Stimulated activated CD4-positive, alpha-beta T cell treated with anti-CD3 and anti-CD28 coated beads, TNF-alpha, amount 100 ng/mL, for 4 hours (primary cell): ENCODE measurements around the gene ZCCHC7.
"Not testable (repeated sequence)": the region's sequence is repeated elsewhere in the genome, so short reads cannot be mapped to it uniquely, and the experiment has no call there.

ENCODE experiments used
- DNase-seq, 3 experiments: peaks; one replicate each; pipeline ENCODE4 v3.0.0-alpha.2; 2020; ENCODE audit warnings: low read depth in 3 of 3

ZCCHC7 gene

GRCh38 chr9:37119907-37120842, at the start of gene ZCCHC7:
Gene ZCCHC7 (plus strand): TSS chr9:37120574.
- peak; percentile 95 to 97 (median 96) for DNase-seq

DNA sequence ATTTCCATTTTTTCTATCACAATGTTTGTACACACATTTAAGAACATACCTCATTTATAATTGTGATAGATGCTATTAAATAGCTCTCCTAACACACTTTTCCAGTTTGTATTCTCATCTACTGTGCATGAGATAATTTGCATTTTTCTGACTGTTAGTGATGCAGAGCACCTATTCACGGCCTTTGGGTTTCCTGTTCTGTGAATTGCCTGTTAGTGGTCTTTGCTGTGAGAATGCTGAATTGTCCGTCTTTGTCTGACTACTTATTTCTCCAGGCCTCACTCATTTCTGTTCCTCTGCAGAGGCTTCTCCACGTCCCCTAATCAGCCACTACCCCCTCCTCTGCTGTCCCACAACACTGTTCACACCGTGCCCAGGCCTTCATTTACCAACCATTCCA, 45.6 kb upstream of the ZCCHC7 start:
- DNase-seq = not testable (repeated sequence)

GRCh38 chr9:37079370-37080164, 40.8 kb upstream of the ZCCHC7 start:
- DNase-seq = peak; percentile 81 to 88 (median 84)

DNA sequence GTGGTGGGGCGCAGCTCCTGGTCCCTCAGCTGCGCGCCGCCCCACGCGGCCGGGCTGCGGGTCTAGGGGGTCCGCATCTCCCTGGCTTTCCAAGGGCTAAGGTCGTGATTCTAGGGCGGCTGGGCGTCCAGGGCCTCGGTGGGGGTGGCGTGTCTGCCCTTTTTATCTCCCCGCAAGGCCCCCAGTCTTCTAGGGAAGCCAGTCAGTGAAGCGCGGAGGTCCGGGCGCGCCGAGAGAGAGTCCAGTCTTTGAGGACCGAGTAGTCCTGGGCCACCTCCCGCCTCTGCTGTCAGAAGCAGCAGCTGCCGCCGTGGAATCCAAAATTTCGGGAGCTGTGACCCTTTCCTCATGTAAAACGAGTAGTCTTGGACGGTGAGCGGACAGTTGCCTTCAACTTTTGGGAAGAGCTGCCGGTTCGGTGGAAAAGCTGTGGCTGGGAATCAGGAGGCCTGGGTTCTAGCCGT, 40.2 kb upstream of the ZCCHC7 start:
- DNase-seq = not testable (repeated sequence)

DNA sequence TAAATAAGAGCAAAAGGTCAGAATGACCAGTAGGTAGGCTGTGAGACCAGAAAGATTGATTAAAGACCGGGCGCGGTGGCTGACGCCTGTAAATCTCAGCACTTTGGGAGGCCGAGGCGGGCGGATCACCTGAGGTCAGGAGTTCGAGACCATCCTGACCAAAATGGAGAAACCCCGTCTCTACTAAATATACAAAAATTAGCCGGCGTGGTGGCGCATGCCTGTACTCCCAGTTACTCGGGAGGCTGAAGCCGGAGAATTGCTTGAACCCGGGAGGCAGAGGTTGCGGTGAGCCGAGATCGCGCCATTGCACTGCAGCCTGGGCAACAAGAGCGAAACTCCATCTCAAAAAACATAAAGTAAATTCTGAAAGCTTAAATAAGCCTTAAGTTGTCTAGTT, 38.9 kb upstream of the ZCCHC7 start:
- not testable (repeated sequence) for DNase-seq

- DNase-seq = no peak
These were observed 38.1 kb upstream of the ZCCHC7 start for GRCh38 chr9:37082214-37082765.

DNA sequence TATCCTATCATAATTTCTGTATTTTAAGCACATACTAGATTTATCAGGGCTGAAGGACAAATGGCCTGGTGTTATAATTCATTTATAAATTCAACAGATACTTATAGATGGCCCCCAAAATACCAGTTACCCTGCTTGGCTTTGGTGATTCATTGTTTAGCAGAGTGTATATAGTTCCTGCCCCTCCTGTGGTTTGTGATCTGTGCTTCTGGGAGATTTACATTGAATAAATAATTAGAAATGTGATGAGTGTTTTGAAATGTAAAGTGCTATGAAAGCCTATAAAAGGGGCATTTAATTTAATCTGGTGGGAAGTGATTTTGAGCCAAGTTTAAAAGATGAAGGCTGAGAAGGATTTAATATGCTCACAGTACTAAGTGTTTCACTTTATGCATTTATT, 36.7 kb upstream of the ZCCHC7 start:
- DNase-seq = no peak

DNA sequence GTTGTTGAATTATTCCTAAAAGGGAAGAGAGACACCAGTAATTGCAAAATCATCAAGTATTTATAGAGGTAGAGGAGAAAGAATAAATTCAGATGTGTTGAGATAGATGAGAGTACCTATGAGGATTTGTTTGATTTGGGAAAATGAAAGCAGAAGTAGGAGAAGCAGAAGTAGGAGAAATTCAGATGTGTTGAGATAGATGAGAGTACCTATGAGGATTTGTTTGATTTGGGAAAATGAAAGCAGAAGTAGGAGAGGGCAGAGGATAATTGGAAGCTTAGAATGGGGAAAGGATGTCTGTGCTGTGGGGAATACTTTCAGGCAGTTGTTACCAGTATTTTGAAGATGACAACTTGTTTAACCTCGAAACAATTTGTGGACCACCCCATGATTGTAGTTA, 35.1 kb upstream of the ZCCHC7 start:
- DNase-seq = no peak

- not testable (repeated sequence) for DNase-seq
These were observed 27.6 kb upstream of the ZCCHC7 start for GRCh38 chr9:37092714-37093295.

DNA sequence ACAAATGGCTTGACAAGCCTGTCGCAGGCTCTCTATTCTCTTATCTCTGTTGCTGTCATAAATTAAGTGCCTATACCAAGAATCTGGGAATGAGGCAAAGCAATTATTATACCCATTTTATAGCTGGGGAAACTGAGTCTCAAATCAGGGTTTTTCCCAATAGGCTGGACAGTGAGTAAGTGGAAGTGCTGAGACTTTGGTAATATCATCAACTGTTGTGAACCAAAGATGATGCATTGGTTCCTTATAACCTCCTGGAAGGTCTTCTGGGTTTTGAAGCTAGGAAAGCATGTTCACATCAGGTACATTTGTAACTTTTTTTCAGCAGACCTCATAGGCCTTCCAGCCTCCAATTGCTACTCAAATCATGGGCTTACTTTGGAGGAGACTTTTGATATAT, 25.6 kb upstream of the ZCCHC7 start:
- DNase-seq = no peak

GRCh38 chr9:37096628-37097027, 23.7 kb upstream of the ZCCHC7 start:
- no peak for DNase-seq

GRCh38 chr9:37097294-37097693, 23.1 kb upstream of the ZCCHC7 start:
- DNase-seq = no peak

DNA sequence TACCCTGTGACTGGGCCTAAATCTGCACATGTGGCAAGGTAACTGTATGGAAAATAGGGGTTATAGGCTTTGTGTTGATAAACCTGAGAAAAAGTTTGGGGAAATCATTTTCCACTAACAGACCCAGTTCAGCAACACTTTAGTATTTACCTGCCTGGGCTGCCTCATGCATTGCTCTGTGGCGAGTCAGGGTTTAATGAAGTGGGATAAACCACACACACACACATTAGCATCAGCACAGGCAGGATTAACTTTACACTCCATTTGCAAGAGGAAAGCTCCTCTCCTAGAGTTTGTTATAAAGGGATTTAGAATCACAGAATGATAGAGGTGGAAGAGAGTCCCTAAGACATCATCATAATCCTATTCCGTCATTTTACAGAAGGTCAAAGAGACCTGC, 20.0 kb upstream of the ZCCHC7 start:
- DNase-seq = no peak

GRCh38 chr9:37100741-37101140, 19.6 kb upstream of the ZCCHC7 start:
- no peak for DNase-seq

DNA sequence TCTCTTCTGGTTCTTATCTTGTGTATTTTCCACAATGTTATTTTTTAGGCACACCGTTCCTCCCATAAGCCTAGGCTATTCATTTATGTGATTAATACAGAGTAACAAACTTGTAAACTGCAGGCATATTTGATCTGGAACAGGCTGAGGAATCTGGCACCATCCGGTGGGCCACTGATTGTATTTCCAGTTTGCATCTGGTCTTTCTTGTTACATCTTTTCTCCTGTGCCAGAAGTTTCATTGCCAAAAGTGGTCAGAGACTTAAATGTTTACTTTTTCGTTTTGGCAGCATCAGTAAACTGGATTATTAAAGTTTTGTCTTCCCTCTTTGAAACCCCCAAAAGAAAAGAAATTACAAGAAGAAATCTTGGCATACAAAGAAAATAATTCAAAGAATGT, 17.9 kb upstream of the ZCCHC7 start:
- no peak for DNase-seq

DNA sequence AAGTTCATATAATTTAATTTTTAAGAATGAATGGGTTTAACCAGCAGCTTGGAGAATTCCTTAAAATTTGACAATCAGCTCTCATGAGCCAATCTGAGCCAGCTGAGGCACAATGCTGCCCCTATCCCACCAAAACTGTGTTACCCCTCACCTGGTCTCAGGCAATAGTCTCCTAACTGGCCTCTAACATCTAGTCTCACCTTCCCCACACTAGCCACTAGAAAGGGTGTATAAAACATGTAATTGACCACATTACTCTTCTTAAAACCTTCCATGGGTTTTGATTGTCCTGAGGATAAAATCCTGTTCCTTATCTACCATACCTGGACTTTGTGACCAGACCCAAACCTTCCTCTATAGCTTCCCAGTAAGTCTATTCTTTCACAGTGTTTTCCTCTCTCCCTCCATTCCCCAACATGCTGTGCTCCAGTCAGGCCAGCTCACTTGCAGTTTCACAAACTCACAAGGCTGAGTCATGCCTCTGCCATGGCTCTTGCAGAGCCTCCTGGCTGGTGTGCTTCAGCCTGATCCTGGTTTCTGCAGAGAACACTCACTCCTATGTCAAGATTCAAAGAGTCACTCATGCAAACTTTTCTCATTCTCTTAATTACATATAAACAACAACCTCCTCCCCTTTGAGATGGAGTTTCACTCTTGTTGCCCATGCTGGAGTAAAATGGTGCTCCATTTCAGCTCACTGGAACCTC, 16.0 kb upstream of the ZCCHC7 start:
- no peak for DNase-seq

- no peak for DNase-seq
These were observed 15.1 kb upstream of the ZCCHC7 start for GRCh38 chr9:37105234-37105633.

DNA sequence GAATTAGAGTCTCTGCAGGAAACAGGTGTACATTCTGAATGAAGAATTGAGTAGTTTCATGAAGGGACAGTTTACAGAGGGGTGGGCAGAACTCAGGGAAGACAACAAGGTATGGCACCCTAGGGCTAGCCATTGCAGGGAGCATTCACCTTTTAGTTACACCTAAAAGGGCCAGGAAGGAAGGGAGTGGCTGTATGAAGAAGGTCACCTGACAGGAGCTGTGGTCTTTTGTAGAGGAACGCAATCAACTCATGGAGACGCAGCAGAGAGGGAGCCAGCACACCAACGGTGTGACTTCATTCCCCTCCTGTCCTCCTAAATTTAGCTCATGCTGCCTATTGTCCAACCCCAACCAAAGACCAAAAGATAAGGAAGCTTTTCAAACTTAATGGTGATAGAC, 12.7 kb upstream of the ZCCHC7 start:
- DNase-seq = no peak

GRCh38 chr9:37114442-37114841, 5.9 kb upstream of the ZCCHC7 start:
- DNase-seq = not testable (repeated sequence)

GRCh38 chr9:37117956-37118355, 2.4 kb upstream of the ZCCHC7 start:
- no peak for DNase-seq

GRCh38 chr9:37119360-37119759, 1.0 kb upstream of the ZCCHC7 start:
- no peak for DNase-seq
